Left lung (tissue), 10 donors: ENCODE measurements around the gene KAT14. TPM values are rescaled to one million over a fixed set of nuclear protein-coding genes. Genes with fewer than 3 reads are reported as not detected.

Experiments
- ATAC-seq: fragments of 200-7000 bp; cut with Tn5 transposase; one replicate; pipeline ENCODE4 v1.9.1; 2020; ENCODE audit warnings: moderate library complexity
- DNase-seq, 4 donors: peaks; one replicate each; pipeline ENCODE4 v3.0.0-alpha.2; 2013 to 2020
- H3K27ac ChIP-seq, 2 donors: fragments of 200-600 bp; sonication (generic) in 1 of 2; one replicate each; pipeline versions ENCODE4 v1.5.0 to v1.8.0; 2020 to 2021
- H3K27me3 ChIP-seq, 2 donors: fragments of 200-600 bp; sonication (generic) in 1 of 2; one replicate each; pipeline versions ENCODE4 v1.5.0 to v1.8.0; 2020 to 2021
- H3K36me3 ChIP-seq, 2 donors: fragments of 200-600 bp; sonication (generic) in 1 of 2; one replicate each; pipeline versions ENCODE4 v1.5.0 to v1.8.0; 2020 to 2021
- H3K4me1 ChIP-seq, 2 donors: fragments of 200-600 bp; one replicate each; pipeline ENCODE4 v1.8.0; 2021
- H3K4me3 ChIP-seq, 2 donors: fragments of 200-600 bp; sonication (generic) in 1 of 2; one replicate each; pipeline versions ENCODE4 v1.5.0 to v1.8.0; 2020 to 2021; ENCODE audit warnings: mild to moderate bottlenecking in 1 of 2
- H3K9me3 ChIP-seq, 2 donors: fragments of 200-600 bp; sonication (generic) in 1 of 2; one replicate each; pipeline versions ENCODE4 v1.5.0 to v1.8.0; 2020 to 2021
- intact Hi-C, 2 donors: fragments of 100-400 bp; cut with DNase I; formaldehyde crosslinking; loops; one replicate each; pipeline versions ENCODE4 v1.11.2 to v1.14.2; 2022
- polyA plus RNA-seq, 6 donors: library from polyadenylated mRNA; unstranded; fragments of 120-200 nt; gene quantifications; one replicate each; pipeline ENCODE4 v1.2.1, GENCODE V29; 2013; ENCODE audit not compliant: insufficient read length in 6 of 6
- total RNA-seq, 2 donors: library from RNA; stranded (reverse); fragmentation: NEBNext Ultra II Directional; extraction: Animal tissue kit (Norgen Biotek cat#: 25700); gene quantifications; one replicate each; pipeline ENCODE4 v1.2.1, GENCODE V29; 2021
- TF ChIP-seq, protein P1 (sequence below), 2 donors: fragments of 200-600 bp; sonication (generic) in 1 of 2; IDR thresholded peaks; one replicate each; pipeline versions ENCODE4 v1.5.0 to v1.8.0; 2021; ENCODE audit warnings: antibody characterized with exemption in 2 of 2
- donor health status: DM: no; HTN: yes; CAD: no.
- donor health status: DM: no; HTN: no; CAD: no.

KAT14 gene
- total and polyA plus RNA-seq, 8 donors: 8.0 to 24.7 (median 20.9) TPM

DNA sequence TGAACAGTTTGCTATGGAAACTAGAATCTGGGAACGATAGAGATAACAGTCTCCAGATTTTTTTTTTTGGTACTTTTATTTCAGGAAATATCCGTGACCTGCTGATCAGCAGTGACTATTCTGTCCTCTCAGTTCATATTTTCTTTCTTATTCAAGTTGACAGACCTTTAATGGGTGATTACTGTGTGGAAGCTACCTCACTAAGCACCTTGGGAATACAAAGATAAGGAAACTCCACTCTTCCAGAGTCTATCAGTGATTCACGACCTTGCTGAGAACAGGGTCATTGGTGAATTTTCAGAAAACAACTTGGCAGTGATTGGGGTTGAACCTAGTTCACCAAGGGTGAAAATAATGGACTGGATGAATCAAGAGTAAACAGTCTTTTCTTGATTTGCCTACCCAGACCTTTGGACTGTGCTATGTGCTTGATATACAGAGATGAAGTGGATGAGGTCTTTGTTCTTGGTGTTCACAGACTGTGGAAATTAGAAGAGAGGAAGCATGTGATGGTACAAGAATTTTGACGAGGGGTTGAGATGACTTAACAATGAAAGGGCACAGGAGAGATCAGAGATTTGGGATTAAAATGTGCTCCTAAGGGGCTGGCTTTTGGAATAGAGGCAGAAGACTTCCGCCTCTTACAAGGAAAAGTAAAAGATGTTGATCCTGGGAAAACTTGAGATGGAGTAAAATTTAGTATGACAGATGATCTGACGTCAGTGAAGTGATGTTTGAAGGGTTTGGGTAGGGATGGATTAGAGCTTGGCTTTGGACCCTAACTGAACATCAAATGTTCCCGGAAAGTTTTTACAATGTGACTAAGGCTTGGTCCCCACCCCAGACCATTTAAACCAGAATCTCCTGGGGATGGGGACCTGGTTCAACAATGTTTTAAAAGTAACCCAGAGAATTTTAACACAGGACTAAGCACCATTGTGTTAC is 1.2 kb downstream of the KAT14 start:
- Histone ChIP-seq H3K36me3 (peaks cover 0 to 21% of the 10 kb centered on the region in 2 donors), H3K9me3 (no peaks in the 10 kb centered on the region), H3K4me3 (peak overlapping the region; percentile 89 to 96), H3K27ac (peak overlapping the region in 1 of 2 donors; percentile 93), H3K27me3 (no peaks in the 10 kb centered on the region), H3K4me1 (peaks cover 9 to 25% of the 10 kb centered on the region in 2 donors)
- TF ChIP-seq, protein P1, sequence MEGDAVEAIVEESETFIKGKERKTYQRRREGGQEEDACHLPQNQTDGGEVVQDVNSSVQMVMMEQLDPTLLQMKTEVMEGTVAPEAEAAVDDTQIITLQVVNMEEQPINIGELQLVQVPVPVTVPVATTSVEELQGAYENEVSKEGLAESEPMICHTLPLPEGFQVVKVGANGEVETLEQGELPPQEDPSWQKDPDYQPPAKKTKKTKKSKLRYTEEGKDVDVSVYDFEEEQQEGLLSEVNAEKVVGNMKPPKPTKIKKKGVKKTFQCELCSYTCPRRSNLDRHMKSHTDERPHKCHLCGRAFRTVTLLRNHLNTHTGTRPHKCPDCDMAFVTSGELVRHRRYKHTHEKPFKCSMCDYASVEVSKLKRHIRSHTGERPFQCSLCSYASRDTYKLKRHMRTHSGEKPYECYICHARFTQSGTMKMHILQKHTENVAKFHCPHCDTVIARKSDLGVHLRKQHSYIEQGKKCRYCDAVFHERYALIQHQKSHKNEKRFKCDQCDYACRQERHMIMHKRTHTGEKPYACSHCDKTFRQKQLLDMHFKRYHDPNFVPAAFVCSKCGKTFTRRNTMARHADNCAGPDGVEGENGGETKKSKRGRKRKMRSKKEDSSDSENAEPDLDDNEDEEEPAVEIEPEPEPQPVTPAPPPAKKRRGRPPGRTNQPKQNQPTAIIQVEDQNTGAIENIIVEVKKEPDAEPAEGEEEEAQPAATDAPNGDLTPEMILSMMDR (IDR thresholded peaks at IDR 0.05): no peak
- DNase-seq: no peak
- no peak for ATAC-seq
- intact Hi-C loops: no loop called here

DNA sequence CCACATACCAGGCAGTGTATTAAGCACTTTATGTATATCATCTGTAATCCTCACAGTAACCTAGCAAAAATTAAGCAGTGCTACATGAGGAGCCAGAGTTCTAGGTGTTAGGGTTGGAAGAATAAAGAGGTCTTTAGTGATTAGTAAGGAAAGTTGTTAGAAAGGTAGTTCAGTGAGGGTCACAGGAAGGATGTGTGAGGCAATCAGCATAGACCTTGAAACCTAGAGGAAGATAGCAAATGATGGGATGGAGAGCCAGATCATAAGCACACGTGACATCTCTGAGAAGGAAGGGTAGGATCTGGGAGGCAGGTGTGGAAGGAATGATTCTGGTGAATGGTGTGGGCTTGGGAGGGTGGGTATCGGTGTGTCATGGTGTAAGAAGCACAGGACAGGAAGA is 2.2 kb downstream of the KAT14 start:
- peaks cover 9 to 25% of the 10 kb centered on the region in 2 donors for H3K4me1 ChIP-seq
- TF ChIP-seq, protein P1 (IDR thresholded peaks at IDR 0.05): no peak
- no peak overlapping the region for H3K4me3 ChIP-seq
- no peak overlapping the region for H3K27ac ChIP-seq
- H3K36me3 ChIP-seq: peaks cover 0 to 21% of the 10 kb centered on the region in 2 donors
- ATAC-seq (no peak), DNase-seq (no peak)
- no peaks in the 10 kb centered on the region for H3K9me3 ChIP-seq
- intact Hi-C loops: loop anchor here in 1 of 2 donors (5.0 kb wide), 1 partner anchor 488 kb away; no protein-coding TSS in a partner anchor
- no peaks in the 10 kb centered on the region for H3K27me3 ChIP-seq

DNA sequence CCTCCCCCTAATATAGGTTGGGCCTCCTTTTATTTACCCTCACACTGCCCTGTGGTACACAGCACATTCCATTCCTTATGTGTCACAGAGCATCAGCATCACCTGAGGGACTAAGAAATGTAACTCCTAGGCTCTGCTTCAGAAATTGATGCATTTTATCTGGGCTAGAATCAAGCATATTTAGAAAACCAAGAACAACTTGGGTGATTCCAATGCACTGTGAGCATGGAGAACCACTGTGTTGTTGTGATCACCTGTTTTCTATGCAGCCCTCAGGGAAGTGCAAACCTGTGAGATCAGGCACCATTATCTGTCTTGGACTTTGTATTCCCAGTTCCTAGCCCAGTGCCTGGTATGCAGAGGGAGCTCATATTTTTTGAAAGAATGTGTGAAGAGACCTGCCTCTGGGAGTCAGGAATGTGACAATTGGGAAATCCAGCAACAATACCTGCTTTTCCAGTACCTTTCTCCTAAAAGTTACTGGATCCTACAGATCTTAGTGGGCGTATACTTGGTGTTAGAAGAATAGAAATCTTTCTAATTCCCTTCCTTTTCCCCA is 7.0 kb downstream of the KAT14 start:
- intact Hi-C loops: loop anchor here in 1 of 2 donors (5.0 kb wide), 1 partner anchor 492 kb away; no protein-coding TSS in a partner anchor
- TF ChIP-seq, protein P1 (IDR thresholded peaks at IDR 0.05): no peak
- Histone ChIP-seq H3K27me3 (no peaks in the 10 kb centered on the region), H3K27ac (no peak overlapping the region), H3K9me3 (no peaks in the 10 kb centered on the region), H3K4me1 (peaks cover 0 to 11% of the 10 kb centered on the region in 2 donors), H3K36me3 (peaks cover 0 to 31% of the 10 kb centered on the region in 2 donors), H3K4me3 (no peak overlapping the region)
- DNase-seq (no peak), ATAC-seq (peak; percentile 16)

DNA sequence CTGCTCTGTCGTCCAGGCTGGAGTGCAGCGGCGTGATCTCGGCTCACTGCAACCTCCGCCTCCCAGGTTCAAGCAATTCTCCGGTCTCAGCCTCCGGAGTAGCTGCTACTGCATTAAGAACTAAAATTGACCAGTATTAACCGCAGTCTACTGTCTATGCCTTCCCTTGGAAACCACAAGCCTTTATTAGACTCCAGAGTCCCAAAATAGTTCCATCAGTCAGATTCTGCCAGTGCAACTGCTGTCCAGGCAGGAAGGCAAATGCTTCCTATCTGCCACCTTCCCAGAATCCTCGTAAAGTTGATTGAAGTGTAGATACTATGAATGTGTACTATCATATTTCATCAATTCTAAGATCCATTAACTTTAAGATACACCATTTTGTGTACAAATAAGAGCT is 16.7 kb downstream of the KAT14 start:
- DNase-seq: no peak
- Histone ChIP-seq H3K4me1 (no peaks in the 10 kb centered on the region), H3K9me3 (no peaks in the 10 kb centered on the region), H3K4me3 (no peak overlapping the region), H3K36me3 (peaks cover 0 to 44% of the 10 kb centered on the region in 2 donors), H3K27me3 (no peaks in the 10 kb centered on the region), H3K27ac (no peak overlapping the region)
- no peak for ATAC-seq
- intact Hi-C loops: no loop called here
- TF ChIP-seq, protein P1 (IDR thresholded peaks at IDR 0.05): no peak

DNA sequence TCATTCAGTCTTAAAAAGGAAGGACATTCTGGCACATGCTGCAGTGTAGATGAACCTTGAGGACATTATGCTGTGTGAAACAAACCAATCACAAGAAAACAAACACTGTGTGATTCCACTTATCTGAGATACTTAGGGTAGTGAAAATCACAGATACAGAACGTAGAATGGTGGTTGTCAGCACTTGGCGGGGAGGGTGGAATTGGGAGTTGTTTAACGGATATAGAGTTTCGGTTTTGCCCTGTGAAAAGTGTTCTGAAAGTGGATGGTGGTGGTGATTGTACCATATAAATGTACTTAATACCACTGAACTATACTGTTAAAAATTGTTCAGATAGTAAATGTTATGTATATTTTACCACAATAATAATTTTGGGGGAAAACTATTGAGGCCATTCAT is 18.4 kb downstream of the KAT14 start:
- TF ChIP-seq, protein P1 (IDR thresholded peaks at IDR 0.05): no peak
- DNase-seq (no peak), ATAC-seq (no peak)
- Histone ChIP-seq H3K4me3 (no peak overlapping the region), H3K36me3 (peaks cover 0 to 53% of the 10 kb centered on the region in 2 donors), H3K4me1 (no peaks in the 10 kb centered on the region), H3K27me3 (no peaks in the 10 kb centered on the region), H3K9me3 (no peaks in the 10 kb centered on the region), H3K27ac (no peak overlapping the region)
- intact Hi-C loops: no loop called here
